HG03354 (cell line): ENCODE results near the gene ADAMTS4.
A peak's percentile ranks its signal among the peaks of the same experiment; 100 is the strongest.
"Not testable (repeated sequence)": the region's sequence is repeated elsewhere in the genome, so short reads cannot be mapped to it uniquely, and the experiment has no call there.

Experiments used
- ATAC-seq: cut with Tn5 transposase; IDR thresholded peaks from one replicate; pipeline ENCODE4 v1.9.1; 2021; ENCODE audit warnings: mild to moderate bottlenecking; ENCODE audit not compliant: unreplicated experiment, poor library complexity, severe bottlenecking

Gene ADAMTS4, protein sequence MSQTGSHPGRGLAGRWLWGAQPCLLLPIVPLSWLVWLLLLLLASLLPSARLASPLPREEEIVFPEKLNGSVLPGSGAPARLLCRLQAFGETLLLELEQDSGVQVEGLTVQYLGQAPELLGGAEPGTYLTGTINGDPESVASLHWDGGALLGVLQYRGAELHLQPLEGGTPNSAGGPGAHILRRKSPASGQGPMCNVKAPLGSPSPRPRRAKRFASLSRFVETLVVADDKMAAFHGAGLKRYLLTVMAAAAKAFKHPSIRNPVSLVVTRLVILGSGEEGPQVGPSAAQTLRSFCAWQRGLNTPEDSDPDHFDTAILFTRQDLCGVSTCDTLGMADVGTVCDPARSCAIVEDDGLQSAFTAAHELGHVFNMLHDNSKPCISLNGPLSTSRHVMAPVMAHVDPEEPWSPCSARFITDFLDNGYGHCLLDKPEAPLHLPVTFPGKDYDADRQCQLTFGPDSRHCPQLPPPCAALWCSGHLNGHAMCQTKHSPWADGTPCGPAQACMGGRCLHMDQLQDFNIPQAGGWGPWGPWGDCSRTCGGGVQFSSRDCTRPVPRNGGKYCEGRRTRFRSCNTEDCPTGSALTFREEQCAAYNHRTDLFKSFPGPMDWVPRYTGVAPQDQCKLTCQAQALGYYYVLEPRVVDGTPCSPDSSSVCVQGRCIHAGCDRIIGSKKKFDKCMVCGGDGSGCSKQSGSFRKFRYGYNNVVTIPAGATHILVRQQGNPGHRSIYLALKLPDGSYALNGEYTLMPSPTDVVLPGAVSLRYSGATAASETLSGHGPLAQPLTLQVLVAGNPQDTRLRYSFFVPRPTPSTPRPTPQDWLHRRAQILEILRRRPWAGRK

DNA sequence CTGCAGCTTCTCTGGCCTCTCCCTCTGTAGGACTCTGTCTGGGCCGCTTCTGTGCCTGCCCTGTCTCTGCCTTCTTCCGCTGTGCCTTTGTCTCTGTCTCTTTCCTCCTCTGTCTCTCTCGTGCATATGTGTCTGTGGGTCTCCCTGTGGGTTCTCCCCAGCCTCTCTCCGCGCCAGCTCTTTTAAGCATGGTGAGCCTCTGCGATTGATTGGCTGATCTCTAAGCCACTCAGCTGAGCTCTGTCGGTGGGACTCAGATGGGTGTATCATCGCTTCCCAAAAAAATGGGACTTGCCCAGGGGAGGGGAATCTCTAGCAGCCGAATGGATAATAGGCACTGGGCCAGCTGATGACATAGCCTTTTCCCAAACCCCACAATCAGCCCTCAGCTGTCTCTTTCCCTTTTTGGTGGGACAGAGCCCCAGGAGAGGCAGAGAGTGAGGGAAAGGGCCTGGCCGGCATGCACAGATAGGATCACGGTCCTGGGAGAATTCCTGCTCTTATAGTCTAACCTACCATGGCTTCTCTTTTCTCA is at the start of gene ADAMTS4:
Gene ADAMTS4, minus strand, starts transcription at position 158 of the 535 bp plus-strand sequence. CDS start 427 bp downstream, outside the sequence.
- no peak for ATAC-seq

GRCh38 chr1:161244888-161245287 is 46.0 kb upstream of the ADAMTS4 start:
- ATAC-seq: no peak

DNA sequence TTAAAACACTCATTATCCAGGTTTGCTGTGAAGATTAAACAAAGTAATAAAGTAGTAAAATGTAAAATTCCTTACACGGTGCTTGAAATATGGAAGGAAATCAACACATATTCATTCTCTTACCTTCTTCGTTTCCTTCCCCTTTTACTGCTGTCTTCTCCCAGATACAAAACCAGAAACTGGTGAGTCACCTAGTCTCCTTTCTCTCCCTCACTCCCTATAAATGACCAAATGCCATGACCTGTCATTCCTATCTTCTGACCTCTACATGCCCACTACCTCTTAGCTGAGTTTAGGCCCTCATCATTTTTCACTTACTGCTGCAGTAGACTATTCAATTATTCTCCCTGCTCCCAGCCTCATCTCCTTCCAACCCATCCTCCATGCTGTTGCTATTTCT is 43.5 kb upstream of the ADAMTS4 start:
- no peak for ATAC-seq

DNA sequence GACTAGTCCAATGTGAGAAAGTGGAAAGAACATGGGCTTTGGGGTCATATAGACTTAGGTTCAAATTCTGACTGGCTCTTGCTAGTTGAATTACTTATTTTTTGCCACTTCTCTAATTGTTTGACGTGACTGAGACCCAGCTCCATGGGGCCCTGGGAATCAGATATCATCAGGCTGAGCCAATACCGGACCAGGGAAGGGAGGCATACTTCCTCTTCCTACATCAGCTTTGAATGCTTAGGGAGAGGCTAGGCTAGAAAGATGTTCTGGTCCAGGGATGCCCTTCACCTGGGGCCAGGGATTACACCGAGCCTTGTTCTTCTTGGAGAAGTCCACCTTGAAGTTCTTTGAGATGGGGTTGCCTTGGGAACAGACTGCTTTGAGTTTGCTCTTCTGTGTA is 42.8 kb upstream of the ADAMTS4 start:
- ATAC-seq: no peak

DNA sequence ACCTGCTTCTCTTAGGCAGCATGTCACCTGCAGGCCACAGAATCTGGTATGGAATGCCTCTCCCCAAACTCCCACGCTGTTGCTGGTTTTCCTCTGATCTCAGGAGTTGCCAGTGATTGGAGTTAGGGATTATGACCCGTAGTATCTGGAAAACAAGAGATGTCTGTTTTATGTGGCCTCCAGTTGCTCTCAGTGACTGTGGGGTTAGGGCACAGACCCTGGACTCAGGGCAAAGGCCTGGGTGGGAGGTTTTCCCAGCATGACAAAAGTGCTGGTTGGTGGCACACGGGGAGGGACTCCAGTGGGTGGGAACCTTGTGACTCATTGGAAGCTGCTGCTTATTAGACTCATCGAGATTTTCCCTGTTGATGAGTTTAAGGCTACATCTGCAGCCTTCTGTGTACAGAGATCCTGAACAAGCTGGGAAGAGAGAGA is 39.2 kb upstream of the ADAMTS4 start, which contains the start of gene NR1I3:
Gene NR1I3, minus strand, starts transcription at position 165 of the 435 bp plus-strand sequence. CDS start 1,638 bp downstream, outside the sequence.
- ATAC-seq: no peak

- no peak for ATAC-seq
These were observed 37.3 kb upstream of the ADAMTS4 start for GRCh38 chr1:161235957-161236775.

- no peak for ATAC-seq
These were observed 34.2 kb upstream of the ADAMTS4 start for GRCh38 chr1:161233102-161233501.

DNA sequence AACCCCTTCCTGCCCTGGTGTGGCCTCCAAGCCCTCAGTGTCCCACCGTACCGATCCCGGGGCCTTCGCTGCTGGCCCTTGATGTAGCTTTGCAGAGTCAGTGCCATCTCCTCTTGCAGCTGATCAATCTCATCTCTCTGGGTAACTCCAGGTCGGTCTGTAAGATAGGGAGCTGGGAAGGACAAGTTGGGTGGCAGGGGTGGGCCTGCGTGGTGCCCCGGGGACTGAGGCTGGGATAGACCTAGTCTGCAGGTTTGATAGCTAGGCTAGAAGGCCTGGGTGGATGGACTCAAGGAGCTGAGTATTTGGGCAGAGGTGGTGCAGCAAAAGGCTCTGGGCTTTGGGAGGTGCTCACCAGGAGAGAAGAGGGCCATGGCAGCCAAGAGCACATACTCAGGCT is 31.9 kb upstream of the ADAMTS4 start:
- ATAC-seq: no peak

GRCh38 chr1:161229896-161230295 is 31.0 kb upstream of the ADAMTS4 start:
- no peak for ATAC-seq

DNA sequence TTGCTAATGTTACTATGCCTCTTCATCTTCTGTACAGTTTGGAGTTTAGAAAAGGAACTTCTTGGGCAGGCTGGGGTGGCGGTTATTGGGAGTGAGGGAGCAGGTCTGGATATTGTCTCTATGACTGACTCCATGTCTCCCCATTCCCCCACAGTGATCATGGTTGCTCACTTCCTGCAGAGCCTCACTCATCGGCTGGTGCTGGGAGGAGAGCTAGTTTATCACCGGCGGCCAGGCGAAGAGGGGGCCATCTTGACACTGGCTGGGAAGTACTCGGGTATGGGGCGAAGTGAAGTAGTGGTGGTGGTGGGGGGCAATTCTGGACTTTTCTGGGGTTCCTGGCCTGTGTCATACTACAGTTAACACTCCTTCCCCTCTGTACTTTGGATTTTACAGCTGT is 29.2 kb upstream of the ADAMTS4 start:
- no peak for ATAC-seq

DNA sequence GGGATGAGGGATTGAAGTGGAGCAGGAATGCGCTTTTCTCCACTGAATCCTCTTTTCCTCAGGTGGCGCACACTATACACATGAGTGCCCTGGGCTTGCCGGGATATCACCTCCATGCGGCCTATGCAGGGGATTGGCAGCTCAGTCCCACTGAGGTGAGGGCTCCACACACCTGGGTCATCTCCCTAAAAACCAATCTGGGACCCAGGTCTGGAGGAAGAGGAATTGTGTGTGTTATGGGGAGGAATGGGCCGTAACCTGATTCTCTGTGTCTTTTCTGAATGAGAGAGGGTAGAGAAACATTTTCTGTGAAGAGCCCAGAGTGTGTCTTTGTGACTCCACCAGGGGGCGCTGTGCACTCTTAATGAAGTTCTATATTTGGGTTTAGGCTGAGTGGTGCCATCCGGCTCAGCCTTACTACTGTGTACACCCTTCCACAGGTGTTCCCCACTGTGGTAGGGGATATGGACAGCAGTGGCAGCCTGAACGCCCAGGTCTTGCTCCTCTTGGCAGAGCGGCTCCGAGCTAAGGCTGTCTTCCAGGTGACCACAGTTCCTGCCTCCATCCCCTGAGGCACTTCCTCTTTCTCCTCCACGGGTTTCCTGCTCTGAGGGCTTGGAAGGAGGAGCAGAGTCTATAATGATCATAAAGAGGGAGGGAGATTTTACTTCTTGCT is 28.5 kb upstream of the ADAMTS4 start:
- peak; percentile 48 for ATAC-seq

DNA sequence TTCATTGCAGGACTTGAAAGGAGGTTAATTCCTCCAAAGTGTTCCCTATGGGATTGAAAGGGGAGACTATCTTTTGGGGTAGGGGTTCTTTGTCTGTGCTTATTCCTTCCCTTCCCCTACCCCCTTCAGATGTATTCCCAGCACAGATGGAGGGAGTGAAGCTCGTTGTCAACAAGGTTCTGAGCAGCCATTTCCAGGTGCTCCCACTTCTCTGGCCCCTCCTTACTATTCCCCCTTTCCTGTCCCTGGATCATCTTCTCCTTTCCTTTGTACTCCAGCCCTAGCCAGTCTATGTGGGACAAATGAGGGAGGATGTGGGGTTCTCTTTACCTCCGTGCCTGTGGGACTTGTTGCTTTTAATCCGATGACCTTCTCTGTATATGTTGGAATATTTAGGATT is 27.9 kb upstream of the ADAMTS4 start:
- no peak for ATAC-seq

DNA sequence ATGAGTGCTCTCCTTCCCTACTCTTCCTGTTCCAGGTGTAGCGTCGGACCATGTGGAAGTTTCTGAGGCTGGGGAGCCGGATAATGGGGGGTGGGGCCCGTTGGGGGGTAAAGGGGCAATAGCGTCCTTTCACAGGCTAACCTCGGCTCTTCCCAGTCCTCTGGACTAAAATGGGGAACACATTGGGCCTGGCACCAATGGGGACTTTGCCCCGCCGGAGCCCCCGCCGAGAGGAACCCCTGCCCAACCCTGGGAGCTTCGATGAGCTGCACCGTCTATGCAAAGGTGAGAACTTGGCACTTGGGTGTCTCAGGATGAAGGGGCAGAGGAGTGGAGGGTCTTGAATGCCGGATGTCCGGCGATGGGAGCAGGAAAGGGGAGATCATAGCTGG is 27.5 kb upstream of the ADAMTS4 start:
- ATAC-seq: no peak

- ATAC-seq: peak; percentile 98
These were observed 26.9 kb upstream of the ADAMTS4 start, which contains the start of gene TOMM40L for GRCh38 chr1:161225534-161226319. TSS of gene TOMM40L (plus strand) at chr1:161226060. CDS start at chr1:161226490, 430 bp downstream.

DNA sequence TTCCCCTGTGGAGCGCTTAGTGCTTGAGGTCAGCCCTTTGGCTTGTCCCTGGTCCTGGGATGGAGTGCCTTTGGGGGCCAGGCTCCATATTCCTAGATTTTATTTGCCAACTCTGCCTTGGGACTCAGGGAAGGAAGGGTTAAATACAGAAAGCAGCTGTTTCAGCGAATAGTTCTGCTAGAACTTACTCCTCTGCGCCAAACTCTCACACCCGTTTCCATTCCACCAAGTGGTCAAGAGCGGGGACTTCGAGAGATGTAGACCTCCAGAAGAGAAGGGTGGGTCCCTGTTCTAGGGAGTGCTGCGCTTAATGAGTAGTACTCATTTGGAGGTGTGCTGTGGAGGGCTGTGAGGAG is 26.3 kb upstream of the ADAMTS4 start:
- ATAC-seq: no peak

DNA sequence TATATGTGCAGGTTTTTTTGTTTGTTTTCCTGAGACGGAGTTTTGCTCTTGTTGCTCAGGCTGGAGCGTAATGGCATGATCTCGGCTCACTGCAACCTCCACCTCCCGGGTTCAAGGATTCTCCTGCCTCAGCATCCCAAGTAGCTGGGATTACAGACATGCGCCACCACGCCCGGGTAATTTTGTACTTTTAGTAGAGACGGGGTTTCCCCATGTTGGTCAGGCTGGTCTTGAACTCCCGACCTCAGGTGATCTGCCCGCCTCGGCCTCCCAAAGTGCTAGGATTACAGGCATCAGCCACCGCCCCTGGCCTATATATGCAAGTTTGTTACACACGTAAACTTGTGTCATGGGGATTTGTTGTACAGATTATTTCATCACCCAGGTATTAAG is 25.8 kb upstream of the ADAMTS4 start:
- ATAC-seq: not testable (repeated sequence)

GRCh38 chr1:161223805-161224694 is 25.2 kb upstream of the ADAMTS4 start:
- no peak for ATAC-seq
